H1 (cell line): Measurements from ENCODE around the gene WSCD2. TPM values are rescaled to one million over a fixed set of nuclear protein-coding genes. Genes with fewer than 3 reads are reported as not detected.

Experiments
- CTCF ChIA-PET: fragments of 300-600 bp; sonication (Branson Sonifier 250); formaldehyde crosslinking; loops from one replicate; lab custom pipeline; 2021; ENCODE audit not compliant: partially characterized antibody; lab: Charles Lee
- POLR2A ChIA-PET: fragments of 300-600 bp; sonication (Branson Sonifier 250); formaldehyde crosslinking; loops from one replicate; lab custom pipeline; 2021; ENCODE audit warnings: inconsistent platforms; ENCODE audit not compliant: partially characterized antibody; lab: Charles Lee
- DNase-seq, 2 experiments: peaks; one replicate each; pipeline versions ENCODE4 v3.0.0 to v3.0.0-alpha.2; 2010 to 2022; ENCODE audit warnings: low spot score in 2 of 2, low read depth in 1 of 2, mixed read lengths in 1 of 2
- FAIRE-seq: peaks from 2 replicates; lab custom pipeline; 2011; peaks lifted over from hg19 to GRCh38; lab: Jason Lieb, UNC
- H2AFZ ChIP-seq: 2 replicates; pipeline ENCODE4 v1.8.1; 2012; ENCODE audit warnings: low read length, inconsistent platforms
- H2AK5ac ChIP-seq: 2 replicates; pipeline ENCODE4 v1.6.1; 2013; ENCODE audit warnings: low read depth, low read length
- H2BK120ac ChIP-seq: replicated peaks from 2 replicates; pipeline ENCODE3; 2013; ENCODE audit warnings: low read depth, low read length, inconsistent platforms
- H2BK12ac ChIP-seq: 2 replicates; pipeline ENCODE4 v1.6.1; 2013; ENCODE audit warnings: low read depth, low read length
- H2BK15ac ChIP-seq: 2 replicates; pipeline ENCODE4 v1.6.1; 2013; ENCODE audit warnings: low read length
- H2BK20ac ChIP-seq: 2 replicates; pipeline ENCODE4 v1.6.1; 2013; ENCODE audit warnings: low read length
- H2BK5ac ChIP-seq: 2 replicates; pipeline ENCODE4 v1.6.1; 2013; ENCODE audit warnings: low read depth, low read length
- H3K14ac ChIP-seq: 2 replicates; pipeline ENCODE4 v1.6.1; 2013; ENCODE audit warnings: inconsistent platforms; ENCODE audit not compliant: insufficient read length
- H3K18ac ChIP-seq: 2 replicates; pipeline ENCODE4 v1.6.1; 2013; ENCODE audit warnings: low read length; ENCODE audit errors: extremely low read depth
- H3K23ac ChIP-seq: 2 replicates; pipeline ENCODE4 v1.6.1; 2013; ENCODE audit warnings: inconsistent platforms; ENCODE audit not compliant: insufficient read length
- H3K23me2 ChIP-seq: 2 replicates; pipeline ENCODE4 v1.6.1; 2013; ENCODE audit warnings: low read depth, low read length
- H3K27ac ChIP-seq: 2 replicates; pipeline ENCODE4 v1.6.1; 2011; ENCODE audit warnings: low read depth, low read length, inconsistent platforms
- H3K27me3 ChIP-seq, 4 experiments: replicated peaks in 1 of 4; 1 replicate in 1 of 4; 2 replicates in 3 of 4; pipeline versions ENCODE4 v1.6.1 to v1.8.1; 2011 to 2013; ENCODE audit warnings: low read length in 3 of 4, mild to moderate bottlenecking in 3 of 4, inconsistent platforms in 2 of 4, mixed read lengths in 2 of 4, moderate library complexity in 1 of 4; ENCODE audit not compliant: control insufficient read depth in 3 of 4, insufficient read depth in 3 of 4; ENCODE audit errors: extremely low read depth in 1 of 4
- H3K36me3 ChIP-seq, 4 experiments: 2 replicates each; pipeline versions ENCODE4 v1.6.1 to v1.8.1; 2011 to 2013; ENCODE audit warnings: mild to moderate bottlenecking in 4 of 4, low read length in 3 of 4, moderate library complexity in 2 of 4, control low read depth in 1 of 4, inconsistent platforms in 1 of 4; ENCODE audit not compliant: insufficient read depth in 4 of 4, control insufficient read depth in 2 of 4
- H3K4ac ChIP-seq: replicated peaks from 2 replicates; pipeline ENCODE3; 2013; ENCODE audit warnings: low read length, low read depth, mixed read lengths, inconsistent platforms; ENCODE audit not compliant: insufficient read length
- H3K4me1 ChIP-seq, 4 experiments: replicated peaks in 1 of 4; 1 replicate in 1 of 4; 2 replicates in 3 of 4; pipeline versions ENCODE4 v1.6.1 to v1.8.1; 2011 to 2013; ENCODE audit warnings: low read length in 3 of 4, inconsistent platforms in 2 of 4, mixed read lengths in 1 of 4; ENCODE audit not compliant: insufficient read depth in 4 of 4, control insufficient read depth in 3 of 4
- H3K4me2 ChIP-seq, 2 experiments: 2 replicates each; pipeline versions ENCODE4 v1.6.1 to v1.8.1; 2011 to 2013; ENCODE audit warnings: low read depth in 2 of 2, low read length in 2 of 2, control low read depth in 1 of 2, inconsistent platforms in 1 of 2, mild to moderate bottlenecking in 1 of 2; ENCODE audit not compliant: insufficient read depth in 1 of 2
- H3K4me3 ChIP-seq, 4 experiments: fragments of 200-600, 300-600 bp in 1 of 4; sonication (generic), shearing (Covaris generic), sonication (Bioruptor Twin) in 1 of 4; 2 replicates each; pipeline versions ENCODE4 v1.5.1 to v1.8.1; 2011 to 2016; ENCODE audit warnings: low read length in 4 of 4, low read depth in 3 of 4, control low read depth in 2 of 4, inconsistent platforms in 2 of 4, mild to moderate bottlenecking in 2 of 4, mixed read lengths in 1 of 4, moderate library complexity in 1 of 4; ENCODE audit not compliant: insufficient read depth in 2 of 4; ENCODE audit errors: extremely low read depth in 1 of 4
- H3K56ac ChIP-seq: replicated peaks from 2 replicates; pipeline ENCODE3; 2013; ENCODE audit warnings: low read depth, mild to moderate bottlenecking, mixed read lengths, low read length, inconsistent platforms; ENCODE audit not compliant: insufficient read length
- H3K79me1 ChIP-seq: 2 replicates; pipeline ENCODE4 v1.6.1; 2013; ENCODE audit warnings: low read depth, low read length, control low read depth
- H3K79me2 ChIP-seq, 2 experiments: 2 replicates each; pipeline versions ENCODE4 v1.6.1 to v1.8.1; 2012 to 2013; ENCODE audit warnings: low read length in 2 of 2, mild to moderate bottlenecking in 2 of 2, inconsistent platforms in 1 of 2; ENCODE audit not compliant: insufficient read depth in 2 of 2, control insufficient read depth in 1 of 2
- H3K9ac ChIP-seq, 4 experiments: replicated peaks in 1 of 4; 1 replicate in 1 of 4; 2 replicates in 3 of 4; pipeline versions ENCODE4 v1.6.1 to v1.8.1; 2011 to 2013; ENCODE audit warnings: low read depth in 3 of 4, low read length in 3 of 4, control low read depth in 2 of 4, mild to moderate bottlenecking in 2 of 4, moderate library complexity in 2 of 4, inconsistent platforms in 1 of 4; ENCODE audit errors: extremely low read depth in 1 of 4
- H3K9me3 ChIP-seq, 2 experiments: 2 replicates each; pipeline versions ENCODE4 v1.6.1 to v1.8.1; 2012 to 2013; ENCODE audit warnings: mild to moderate bottlenecking in 2 of 2, moderate library complexity in 2 of 2, control low read depth in 1 of 2, inconsistent platforms in 1 of 2, low read depth in 1 of 2, low read length in 1 of 2, mixed read lengths in 1 of 2; ENCODE audit not compliant: insufficient read depth in 2 of 2
- H4K20me1 ChIP-seq, 2 experiments: replicated peaks in 1 of 2; 2 replicates each; pipeline versions ENCODE3 to v1.8.1; 2011 to 2013; ENCODE audit warnings: inconsistent platforms in 2 of 2, low read length in 2 of 2, mild to moderate bottlenecking in 1 of 2; ENCODE audit not compliant: insufficient read depth in 2 of 2, control insufficient read depth in 1 of 2
- H4K5ac ChIP-seq: 2 replicates; pipeline ENCODE4 v1.6.1; 2013; ENCODE audit warnings: low read length, low read depth, mixed read lengths, inconsistent platforms; ENCODE audit not compliant: insufficient read length
- H4K8ac ChIP-seq: 2 replicates; pipeline ENCODE4 v1.8.0; 2013; ENCODE audit warnings: mild to moderate bottlenecking, moderate library complexity, low read length, inconsistent platforms; ENCODE audit not compliant: insufficient read depth; ENCODE audit errors: extremely low read depth
- H4K91ac ChIP-seq: replicated peaks from 2 replicates; pipeline ENCODE3; 2013; ENCODE audit warnings: low read length, mixed read lengths, inconsistent platforms; ENCODE audit not compliant: insufficient read length
- ASH2L ChIP-seq: fragments of 200-600, 300-600 bp; sonication (generic); IDR thresholded peaks from one replicate; pipeline ENCODE4 v1.7.1; 2017; ENCODE audit warnings: low read length
- BACH1 ChIP-seq: IDR thresholded peaks from 2 replicates; pipeline ENCODE4 v1.6.1; 2012; ENCODE audit warnings: low read length, improper control_type of control experiment
- CBX5 ChIP-seq: fragments of 300-800, 300-1000 bp; sonication (generic); IDR thresholded peaks from 2 replicates; pipeline ENCODE4 v1.7.1; 2016; ENCODE audit warnings: antibody characterized with exemption, low read length, low read depth
- HDAC6 ChIP-seq: IDR thresholded peaks from one replicate; pipeline ENCODE4 v1.7.1; 2012; ENCODE audit warnings: low read depth, mild to moderate bottlenecking, inconsistent platforms, low read length, moderate library complexity
- KDM4A ChIP-seq: IDR thresholded peaks from one replicate; pipeline ENCODE4 v1.7.1; 2012; ENCODE audit warnings: low read depth, mild to moderate bottlenecking, moderate library complexity, low read length, inconsistent platforms; ENCODE audit not compliant: severe bottlenecking
- MAX ChIP-seq: IDR thresholded peaks from 2 replicates; pipeline ENCODE4 v1.6.1; 2012; ENCODE audit warnings: inconsistent platforms
- NANOG ChIP-seq: IDR thresholded peaks from 2 replicates; pipeline ENCODE4 v1.6.1; 2011; ENCODE audit warnings: low read length, low read depth, mild to moderate bottlenecking, inconsistent platforms; ENCODE audit not compliant: insufficient read depth, poor library complexity, severe bottlenecking
- SIX5 ChIP-seq: IDR thresholded peaks from 2 replicates; pipeline ENCODE4 v1.6.1; 2011; ENCODE audit warnings: mild to moderate bottlenecking, low read depth, low read length
- SP4 ChIP-seq: IDR thresholded peaks from 2 replicates; pipeline ENCODE4 v1.6.1; 2012; ENCODE audit warnings: low read length, inconsistent platforms
- SRF ChIP-seq: IDR thresholded peaks from 2 replicates; pipeline ENCODE4 v1.6.1; 2011; ENCODE audit warnings: mild to moderate bottlenecking, low read depth, low read length, moderate library complexity
- USF2 ChIP-seq: IDR thresholded peaks from 2 replicates; pipeline ENCODE4 v1.6.1; 2011; ENCODE audit warnings: low read length, improper control_type of control experiment
- YY1 ChIP-seq: IDR thresholded peaks from 2 replicates; pipeline ENCODE4 v1.6.1; 2011; ENCODE audit warnings: low read depth, mild to moderate bottlenecking, low read length
- WGBS, 2 experiments: shearing (Covaris generic) in 1 of 2; methylation state at CpG; one replicate each; pipeline versions ENCODE4 v1.1.6 to v1.1.7; 2013 to 2015; ENCODE audit warnings: low lambda C conversion rate in 2 of 2, mixed read lengths in 2 of 2, inconsistent platforms in 1 of 2, low coverage in 1 of 2, missing lambda C conversion rate in 1 of 2; ENCODE audit not compliant: insufficient replicate concordance in 2 of 2, insufficient coverage in 1 of 2, insufficient read length in 1 of 2; ENCODE audit errors: extremely low coverage in 1 of 2, missing lambda C conversion rate in 1 of 2; 5-methylcytosine and 5-hydroxymethylcytosine counted together
- polyA plus RNA-seq, 7 experiments: library from polyadenylated mRNA; depleted of rRNA in 3 of 7; stranded (reverse) in 5 of 7; unstranded in 2 of 7; fragments of >200 nt in 5 of 7; fragments of 200-250 nt in 2 of 7; gene quantifications; 1 replicate in 5 of 7; 2 replicates in 1 of 7; 4 replicates in 1 of 7; pipeline versions ENCODE4 v1.2.1 to v1.2.3, GENCODE V29; 2011 to 2013; ENCODE audit warnings: missing spikeins in 2 of 7, mixed read lengths in 2 of 7
- total RNA-seq: library from RNA; stranded (reverse); fragmentation: NEBNext Ultra II Directional; extraction: Animal tissue kit (Norgen Biotek cat#: 25700); gene quantifications from 2 replicates; pipeline ENCODE4 v1.2.1, GENCODE V29; 2021

The WSCD2 gene
- total and polyA plus RNA-seq, 2 of the 8 experiments (the other 6 are each of a cell fraction or from before 2014, with no cell fraction given): 1.3 to 2.2 TPM

GRCh38 chr12:108079721-108080120 is 49.4 kb upstream of the WSCD2 start:
- POLR2A ChIA-PET: no interaction called here
- DNase-seq: no peak
- H3K9me3 ChIP-seq: peaks cover 2 to 6% of the 10 kb centered on the region in 2 experiments; a peak in 1 of 4 replicates
- no peak overlapping the region for H3K4me2 ChIP-seq
- CTCF ChIA-PET: interaction anchor here (0.7 to 2.0 kb wide), 4 partner anchors 9 to 90 kb away, joined by 3 to 5 read pairs (median 4); no protein-coding TSS in a partner anchor
- H2BK5ac ChIP-seq: no peak overlapping the region
- H2BK12ac ChIP-seq: no peak overlapping the region
- H3K4ac ChIP-seq: no peak overlapping the region
- H3K4me1 ChIP-seq: peaks cover 0 to 4% (median 0%) of the 10 kb centered on the region in 4 experiments; a peak in 1 of 7 replicates
- H2BK20ac ChIP-seq: no peak overlapping the region
- H3K27ac ChIP-seq: no peak overlapping the region
- H2AK5ac ChIP-seq: no peak overlapping the region
- no peak overlapping the region for H3K4me3 ChIP-seq
- no peaks in the 10 kb centered on the region for H3K27me3 ChIP-seq
- no peaks in the 10 kb centered on the region for H3K36me3 ChIP-seq
- no peak overlapping the region for H3K9ac ChIP-seq
- H3K23me2 ChIP-seq: no peaks in the 10 kb centered on the region; the same call in 1 of the 2 replicates
- H3K79me2 ChIP-seq: no peaks in the 10 kb centered on the region
- H4K91ac ChIP-seq: no peak overlapping the region
- H4K20me1 ChIP-seq: no peaks in the 10 kb centered on the region
- no peak overlapping the region for H2BK15ac ChIP-seq
- H4K8ac ChIP-seq: no peak overlapping the region
- no peak overlapping the region for H2BK120ac ChIP-seq
- no peak overlapping the region for H3K14ac ChIP-seq
- H4K5ac ChIP-seq: no peak overlapping the region
- H3K79me1 ChIP-seq: no peaks in the 10 kb centered on the region
- H3K56ac ChIP-seq: no peak overlapping the region
- H3K18ac ChIP-seq: no peak overlapping the region
- 89% methylated on average over 1 of the region's 1 CpG; no CpG with 5 or more reads in 1 of the 2 experiments for WGBS, 2 experiments
- H3K23ac ChIP-seq: no peak overlapping the region
- H2AFZ ChIP-seq: no peak overlapping the region
- FAIRE-seq: no peak
- TF ChIP-seq NANOG (no peak), HDAC6 (no peak), BACH1 (no peak), KDM4A (no peak), USF2 (no peak), YY1 (no peak), SP4 (no peak), ASH2L (no peak), MAX (no peak), SRF (no peak), SIX5 (no peak), CBX5 (no peak)
